ENCODE results near the gene CTU2.

The CTU2 gene

DNA sequence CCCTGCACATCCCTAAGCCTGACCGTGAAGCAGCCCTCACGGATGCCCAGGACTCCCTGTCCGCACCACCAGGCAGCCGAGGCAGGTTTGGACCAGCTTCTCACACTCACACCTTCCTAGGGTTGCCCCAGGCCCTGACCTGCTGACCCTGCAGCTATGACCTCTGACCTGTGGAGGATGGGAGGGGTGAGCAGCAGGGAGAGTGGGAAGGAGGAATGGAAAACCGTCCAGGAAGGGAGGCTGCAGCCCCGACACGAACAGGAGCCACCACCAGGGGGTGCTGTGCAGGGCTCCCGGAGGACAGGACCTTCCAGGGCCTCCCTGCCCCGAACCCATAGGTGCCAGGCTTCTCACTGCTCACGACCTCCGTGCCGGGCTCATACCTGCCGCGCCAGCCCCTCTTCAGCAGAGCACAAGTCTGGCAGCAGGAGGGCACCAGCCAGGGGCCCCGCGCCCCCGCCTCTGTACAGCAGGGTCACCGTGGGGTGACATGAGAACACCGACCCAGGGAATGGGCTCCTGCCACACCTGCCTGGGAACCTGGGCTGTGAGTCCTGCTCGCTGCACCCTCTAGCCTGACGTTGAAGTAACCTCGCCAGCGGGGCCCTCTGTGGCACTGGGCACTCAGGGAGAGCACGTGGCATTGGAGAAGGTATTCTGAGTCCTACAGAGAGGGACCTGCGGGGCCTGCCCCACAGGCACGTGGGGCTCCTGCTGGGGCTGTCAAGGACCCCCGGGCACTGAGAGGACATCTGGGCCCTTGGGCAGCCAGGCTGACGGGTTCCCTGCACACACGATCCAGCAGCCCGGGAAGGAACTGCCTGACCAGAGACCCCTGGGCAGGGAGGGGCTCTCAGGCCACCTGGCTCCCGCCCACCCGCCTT, 37.6 kb downstream of the CTU2 start:
- peak; percentile 43 for DNase-seq (ENCODE audit: low spot score)

DNA sequence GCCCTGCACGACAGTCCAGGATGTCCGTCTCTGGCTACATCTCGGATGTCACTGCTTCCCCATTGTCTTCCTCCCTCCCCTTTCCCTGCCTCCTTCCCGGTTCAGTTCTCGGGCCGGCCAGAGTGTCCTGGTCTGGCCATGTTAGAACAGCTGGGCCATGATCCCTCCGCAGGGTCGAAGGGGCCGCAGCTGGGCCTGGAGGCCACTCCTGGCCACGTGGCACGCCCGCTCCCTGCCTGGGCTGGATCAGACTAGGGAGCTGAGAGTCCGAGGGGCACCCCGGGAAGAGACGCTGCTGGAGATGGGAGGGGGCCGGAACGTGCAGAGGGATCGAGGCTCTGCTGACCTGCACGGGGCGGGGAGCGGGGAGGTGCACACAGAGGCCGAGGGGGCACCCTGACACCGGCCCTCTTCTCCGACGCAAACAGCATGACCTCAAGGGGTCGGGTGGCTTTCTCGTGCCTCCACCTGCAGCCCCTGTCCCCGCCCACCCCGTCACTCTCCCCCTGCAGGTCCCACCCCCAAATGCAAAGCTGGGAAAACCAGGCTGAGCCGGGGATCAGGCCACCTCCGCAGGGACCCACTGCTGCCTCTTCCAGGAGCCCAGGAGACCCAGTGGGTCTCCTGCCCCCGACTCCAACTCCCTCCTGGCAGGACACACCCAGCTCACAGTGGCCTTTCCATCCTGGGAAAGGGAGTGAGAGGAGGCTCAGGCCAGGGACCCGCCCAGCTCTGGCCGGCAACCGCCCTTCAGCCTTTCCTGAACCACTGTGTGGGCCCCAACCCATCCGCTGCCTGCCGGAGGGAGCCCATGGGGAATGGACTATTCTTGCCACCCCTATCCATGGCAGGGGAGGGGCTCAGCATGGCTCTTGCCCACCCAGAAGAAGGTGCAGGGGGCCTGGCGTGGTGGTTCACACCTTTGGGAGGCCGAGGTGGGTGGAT, 38.5 kb downstream of the CTU2 start:
- DNase-seq (ENCODE audit: low spot score), result no peak

DNA sequence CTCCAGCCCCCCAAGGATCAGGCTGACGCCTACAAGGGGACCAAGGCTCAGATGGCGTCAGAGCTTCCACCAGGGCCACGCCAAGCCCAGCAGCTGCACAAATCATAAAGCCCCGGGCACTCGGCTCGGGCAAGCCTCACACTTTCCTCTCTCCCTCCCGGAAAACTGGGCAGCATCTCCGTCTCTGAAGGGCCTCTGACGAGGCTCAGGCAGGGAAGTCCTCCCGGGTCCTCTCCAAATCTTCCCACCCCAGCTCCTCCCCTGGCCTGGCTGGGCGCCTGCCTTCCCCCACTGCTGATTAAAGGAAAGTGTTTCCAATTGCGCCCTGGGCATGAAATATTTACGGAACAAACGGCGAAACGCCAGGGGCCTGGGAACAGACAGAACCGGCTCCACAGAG, 40.2 kb downstream of the CTU2 start:
- no peak for DNase-seq (ENCODE audit: low spot score)

DNA sequence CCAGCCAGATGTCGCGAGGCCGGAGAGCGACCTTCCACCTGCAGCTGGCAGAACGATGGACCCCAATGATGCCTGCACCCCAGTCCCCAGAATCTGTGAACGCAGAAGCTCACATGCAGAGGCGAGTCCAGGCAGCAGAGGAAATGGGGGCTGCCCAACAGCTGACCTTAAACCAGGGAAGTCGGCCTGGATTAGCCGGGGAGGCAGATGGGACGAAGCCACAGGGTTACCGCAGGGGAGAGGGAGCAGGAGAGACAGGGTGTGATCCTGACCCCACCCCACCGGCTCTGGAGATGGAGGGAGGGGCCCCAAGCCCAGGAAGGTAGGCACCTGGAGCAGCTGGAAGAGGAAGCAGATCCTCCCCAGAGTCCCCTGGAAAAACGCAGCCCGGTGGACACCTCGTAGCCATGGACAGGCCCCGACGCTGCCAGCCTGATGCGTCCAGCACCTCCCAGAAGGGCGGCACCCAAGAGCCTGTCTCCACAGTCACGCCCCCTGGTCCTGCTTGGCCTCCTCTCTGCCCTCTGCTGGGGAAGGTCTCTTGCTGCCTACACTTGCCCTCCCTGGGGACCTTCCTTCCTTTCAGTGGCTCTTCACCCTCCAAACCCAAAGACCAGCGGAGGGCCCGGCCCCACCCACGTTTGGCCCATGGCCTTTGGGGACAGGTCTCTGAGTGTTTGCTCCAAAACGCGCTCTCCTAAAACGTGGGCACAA, 41.4 kb downstream of the CTU2 start:
- peak; percentile 80 for DNase-seq (ENCODE audit: low spot score)

DNA sequence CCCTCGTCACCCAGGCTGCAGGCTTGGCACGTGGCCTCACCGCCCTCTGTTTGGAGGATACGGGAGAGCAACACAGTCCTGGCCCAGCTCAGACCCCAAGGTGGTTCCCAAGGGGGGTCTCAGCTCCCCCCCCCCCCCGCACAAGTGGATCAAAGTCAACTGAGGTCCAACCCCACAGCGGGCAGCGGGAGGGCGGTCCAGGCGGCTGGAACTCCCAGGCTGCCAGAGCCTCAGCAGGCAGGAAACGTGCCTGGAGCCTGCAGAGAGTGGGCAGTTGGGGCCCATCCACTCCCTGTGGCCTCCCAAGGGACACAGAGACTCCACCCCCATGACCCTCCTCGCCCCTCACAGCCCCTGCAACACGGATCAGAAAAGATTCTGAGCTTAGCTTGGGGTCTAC, 42.1 kb downstream of the CTU2 start:
- DNase-seq (ENCODE audit: low spot score), result no peak

DNA sequence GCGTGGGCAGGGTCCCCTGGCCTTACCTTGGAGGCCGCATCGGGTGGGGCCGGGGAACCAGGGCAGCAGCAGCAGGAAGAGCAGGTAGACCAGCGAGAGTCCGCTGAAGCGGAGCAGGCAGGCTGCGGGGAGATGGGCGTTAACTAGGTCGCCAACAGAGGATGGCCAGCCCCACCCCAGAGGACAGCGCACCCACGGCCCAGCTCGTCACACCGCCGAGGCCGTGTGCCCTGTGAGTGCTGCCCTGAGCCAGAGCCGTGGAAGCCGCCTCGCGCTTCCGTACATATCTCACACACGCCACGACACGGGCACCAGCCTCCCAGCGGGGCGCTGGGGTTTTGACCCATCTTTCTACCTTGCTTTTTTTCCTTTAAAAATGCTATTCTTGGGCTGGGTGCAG, 43.1 kb downstream of the CTU2 start:
- DNase-seq (ENCODE audit: low spot score), result no peak

DNA sequence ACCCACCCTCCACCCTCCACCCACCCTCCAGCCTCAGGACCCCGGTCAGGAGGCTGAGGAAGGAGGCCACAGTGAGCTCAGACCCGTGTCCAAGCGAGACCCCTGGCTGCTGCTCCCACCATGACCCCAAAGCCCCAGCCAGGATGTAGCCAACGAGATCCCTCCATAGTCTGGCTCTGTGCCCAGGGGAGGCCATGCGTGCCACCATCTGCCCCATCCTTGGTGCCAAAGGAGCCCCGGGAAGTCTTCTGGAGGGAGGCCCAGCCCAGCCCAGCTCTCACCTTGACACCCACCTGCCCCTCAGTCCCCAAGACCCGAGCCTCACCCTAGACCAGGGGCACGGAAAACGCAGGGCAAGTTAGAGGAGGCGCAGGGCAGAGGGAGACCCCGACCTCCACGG, 44.6 kb downstream of the CTU2 start:
- no peak for DNase-seq (ENCODE audit: low spot score)

DNA sequence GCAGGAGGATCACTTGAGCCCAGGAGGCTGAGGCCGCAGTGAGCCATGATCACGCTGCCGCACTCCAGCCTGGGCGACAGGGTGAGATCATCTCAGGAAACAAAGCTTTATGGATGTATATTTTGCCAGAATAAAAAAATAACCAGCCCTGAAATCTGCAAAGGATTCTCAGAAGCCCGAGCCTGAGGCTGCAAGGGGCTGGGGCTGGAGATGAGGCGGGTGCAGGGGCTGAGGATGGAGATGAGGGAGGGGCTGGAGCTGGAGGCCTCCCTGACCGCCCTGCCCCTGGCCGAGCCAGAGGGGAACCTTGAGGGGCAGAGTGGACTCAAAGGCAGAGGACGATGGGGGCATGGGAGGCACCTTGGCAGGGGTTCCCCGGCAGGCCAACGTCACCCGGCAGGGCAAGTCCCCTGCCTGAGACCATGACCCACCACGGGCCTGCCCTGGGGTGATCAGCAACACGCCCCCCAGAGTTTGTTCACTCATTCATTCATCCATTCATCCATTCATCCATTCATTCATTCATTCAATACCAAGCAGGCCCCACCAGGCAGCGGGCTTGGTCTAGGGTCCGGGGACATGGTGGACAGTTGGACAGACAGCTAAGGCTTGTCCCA, 46.2 kb downstream of the CTU2 start:
- DNase-seq (ENCODE audit: low spot score), result no peak

DNA sequence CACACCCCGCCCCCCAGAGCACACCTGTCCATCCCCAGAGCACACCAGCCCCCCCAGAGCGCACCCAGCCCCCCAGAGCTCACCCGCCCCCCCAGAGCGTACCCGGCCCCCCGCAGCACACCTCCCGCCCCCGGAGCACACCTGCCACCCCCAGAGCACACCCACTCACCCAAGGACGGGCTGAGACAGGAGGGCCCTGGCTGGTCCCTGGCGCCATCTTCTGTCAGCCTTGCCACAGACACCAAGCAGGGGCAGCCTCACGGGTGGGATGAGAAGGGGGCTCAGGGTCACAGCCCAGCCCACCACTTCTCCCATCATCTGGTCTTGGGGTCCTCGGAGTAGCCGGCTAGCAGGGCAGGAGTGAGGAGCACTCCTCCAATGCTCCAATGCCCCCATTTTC, 46.9 kb downstream of the CTU2 start:
- no peak for DNase-seq (ENCODE audit: low spot score)

DNA sequence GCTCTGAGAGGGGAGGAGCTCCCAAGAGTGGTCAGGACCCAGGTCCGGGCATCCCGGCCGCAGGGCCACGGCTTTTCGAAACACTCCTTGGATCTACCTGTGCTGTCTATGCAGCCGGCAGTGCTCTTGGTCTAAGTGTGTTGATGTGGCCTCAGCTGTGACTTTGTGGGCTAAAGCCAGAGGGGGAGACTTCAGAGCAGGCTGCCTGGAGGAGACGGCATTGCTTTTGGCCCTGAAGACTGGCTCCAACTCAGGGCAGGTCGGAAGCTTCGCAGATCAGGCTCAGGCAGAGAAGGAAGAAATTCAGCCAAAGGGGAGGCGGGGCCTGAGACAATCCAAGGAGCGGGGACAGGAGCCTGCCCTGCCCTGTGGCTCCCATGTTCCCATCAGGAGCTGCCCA, 47.3 kb downstream of the CTU2 start:
- DNase-seq (ENCODE audit: low spot score), result no peak

DNA sequence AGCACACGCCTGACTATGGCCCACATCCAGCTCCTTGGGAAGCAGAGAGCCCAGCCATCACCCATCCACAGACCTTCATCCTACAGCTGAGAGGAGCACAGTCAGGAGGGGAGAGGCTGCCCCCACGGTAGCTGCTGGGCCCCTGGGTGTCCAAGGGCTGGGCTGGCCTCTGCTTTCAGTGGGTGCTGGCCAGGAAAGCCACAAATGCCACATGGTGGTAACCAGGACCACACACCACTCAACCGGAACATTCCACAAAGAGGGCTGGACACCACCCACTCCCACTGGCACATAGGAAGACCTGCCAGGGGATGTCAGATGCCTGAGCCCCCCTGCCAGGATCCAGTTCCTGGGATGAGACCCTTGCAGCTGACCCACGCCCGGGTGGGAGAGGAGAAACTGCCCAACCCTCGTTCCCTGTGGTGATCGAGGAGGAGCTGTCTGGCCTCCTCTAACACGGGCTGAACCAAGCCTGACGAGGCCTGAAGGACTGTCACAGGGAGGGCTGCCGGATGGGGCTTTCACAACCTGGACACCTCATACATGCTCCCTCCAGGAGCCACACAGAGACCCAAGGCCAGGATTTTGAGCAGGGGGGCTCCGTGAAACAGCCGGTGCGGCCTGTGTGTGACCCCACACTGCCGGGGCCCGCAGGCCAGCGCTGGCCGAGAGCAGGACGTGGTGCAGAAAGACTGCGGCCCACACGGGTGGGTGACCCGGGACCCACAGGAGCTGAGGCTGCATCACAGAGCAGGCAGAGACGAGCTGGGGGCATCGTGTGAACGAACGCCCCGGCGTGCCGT, 48.0 kb downstream of the CTU2 start:
- no peak for DNase-seq (ENCODE audit: low spot score)

DNA sequence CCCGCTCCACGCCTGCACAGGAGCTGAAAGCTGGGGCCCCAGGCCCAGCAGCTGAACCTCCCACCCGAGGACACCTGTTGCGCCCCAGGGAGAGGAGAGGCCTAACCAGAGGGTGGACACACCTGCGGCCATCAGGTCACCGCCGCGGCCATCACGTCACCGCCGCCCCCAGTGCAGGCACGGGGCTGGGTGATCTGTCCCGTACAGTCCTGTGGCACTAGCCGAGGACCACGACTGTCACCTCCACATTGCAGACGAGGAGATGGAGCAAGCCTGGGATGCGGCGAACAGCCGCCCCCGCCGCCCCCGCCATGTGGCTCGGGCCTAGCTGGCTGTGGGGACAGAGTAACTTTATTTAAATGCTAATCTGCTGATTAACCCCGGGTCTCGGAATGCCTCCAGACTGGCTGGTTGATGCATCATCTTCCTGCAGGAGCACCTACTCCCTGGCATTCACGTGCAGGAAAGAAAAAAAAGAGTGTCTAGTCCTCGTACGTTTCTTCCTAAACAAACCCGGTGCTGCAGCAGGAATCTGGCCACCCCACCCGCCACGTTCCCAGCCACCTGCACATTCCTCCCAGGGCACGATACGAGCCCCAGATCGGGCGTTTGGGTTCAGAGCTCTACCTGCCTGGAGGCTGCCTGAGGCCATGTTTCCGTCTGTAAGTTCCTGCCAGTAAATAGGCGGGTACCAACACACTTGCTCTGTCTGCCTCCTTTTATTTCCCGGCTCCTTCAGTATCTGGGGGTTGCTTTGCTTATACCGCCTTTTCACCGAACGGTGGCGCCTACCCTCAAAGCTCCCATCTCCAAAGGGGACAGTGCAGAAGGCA, 48.8 kb downstream of the CTU2 start:
- no peak for DNase-seq (ENCODE audit: low spot score)

DNA sequence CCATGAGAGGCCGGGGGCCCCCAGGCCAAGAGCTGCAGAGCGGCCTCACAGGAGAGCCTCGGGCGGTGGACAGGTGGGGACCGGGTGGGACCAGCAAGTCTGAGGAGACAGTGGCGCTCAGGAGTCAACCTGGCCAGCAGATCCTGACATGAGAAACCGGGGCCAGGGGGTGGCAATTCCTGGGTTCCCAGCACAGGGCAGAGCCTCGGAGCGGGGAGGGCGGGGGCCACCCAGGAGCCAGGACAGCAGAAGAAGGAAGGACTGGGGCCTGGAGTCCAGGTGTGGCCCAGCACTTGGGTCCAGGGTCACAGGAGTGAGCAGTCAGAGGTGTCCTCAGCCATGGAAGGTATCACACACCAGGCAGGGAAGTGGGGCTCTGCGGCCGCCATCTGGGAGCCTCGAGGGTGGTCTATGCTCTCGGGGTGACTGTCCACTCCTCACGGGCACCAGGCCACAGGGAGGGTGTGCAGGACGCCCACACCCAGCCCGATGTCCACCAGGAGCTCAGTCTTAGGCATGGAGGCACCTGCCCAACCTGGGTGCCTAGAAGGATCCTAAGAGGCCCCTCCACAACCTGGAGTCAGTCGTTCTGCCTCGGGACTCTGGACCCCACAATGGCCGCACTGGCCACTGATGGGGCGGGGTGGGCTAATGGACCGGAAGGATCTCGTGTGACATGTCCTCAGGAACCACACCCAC, 49.6 kb downstream of the CTU2 start:
- no peak for DNase-seq (ENCODE audit: low spot score)

DNA sequence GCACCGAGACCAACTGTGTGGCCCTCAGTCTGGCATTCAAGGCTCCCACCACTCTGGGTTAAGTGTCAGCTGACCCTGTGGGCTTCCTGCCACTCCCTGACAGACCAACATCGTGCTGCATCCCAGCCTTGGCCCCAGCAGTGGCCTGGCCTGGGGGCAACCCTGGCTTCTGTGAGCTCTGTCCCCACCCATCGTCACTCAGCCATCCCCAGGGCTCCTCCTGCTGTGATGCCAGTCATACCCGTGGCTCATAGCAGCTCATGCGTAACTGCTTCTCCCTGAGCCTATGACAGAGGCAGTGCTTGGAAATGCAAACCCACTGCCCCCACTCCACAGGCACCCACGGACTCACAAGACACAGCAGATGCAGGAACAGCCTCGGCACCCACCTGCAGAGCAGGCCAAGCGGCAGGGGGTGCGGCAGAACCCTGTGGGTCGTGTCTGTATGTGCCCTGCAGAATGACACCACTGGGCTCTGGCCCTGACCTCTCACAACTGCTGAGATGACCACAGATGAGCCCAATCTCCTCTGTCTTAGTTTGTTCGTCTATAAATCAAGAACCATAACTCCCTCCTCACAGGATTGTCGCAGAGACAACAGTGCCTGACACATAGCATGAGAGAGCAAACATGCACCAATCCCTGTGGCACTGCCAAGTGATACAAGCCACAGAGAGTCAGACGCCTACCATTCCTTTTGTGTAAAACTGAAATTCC, 52.1 kb downstream of the CTU2 start:
- DNase-seq (ENCODE audit: low spot score), result no peak

DNA sequence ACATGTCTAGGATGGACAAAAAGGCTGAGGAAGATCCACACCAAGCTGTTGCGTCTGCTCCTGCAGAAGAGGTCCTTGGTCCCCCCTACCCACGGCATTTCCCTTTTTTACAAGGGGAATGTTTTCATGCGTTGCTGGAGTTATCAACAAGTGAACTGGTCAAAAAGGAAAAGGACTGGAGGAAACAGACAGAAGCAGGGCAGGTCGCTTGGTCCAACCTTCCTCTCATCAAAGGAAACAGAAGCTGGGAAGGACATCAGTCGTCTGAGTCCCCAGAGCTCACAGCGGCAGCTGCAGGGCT, 52.6 kb downstream of the CTU2 start:
- DNase-seq (ENCODE audit: low spot score), result no peak

DNA sequence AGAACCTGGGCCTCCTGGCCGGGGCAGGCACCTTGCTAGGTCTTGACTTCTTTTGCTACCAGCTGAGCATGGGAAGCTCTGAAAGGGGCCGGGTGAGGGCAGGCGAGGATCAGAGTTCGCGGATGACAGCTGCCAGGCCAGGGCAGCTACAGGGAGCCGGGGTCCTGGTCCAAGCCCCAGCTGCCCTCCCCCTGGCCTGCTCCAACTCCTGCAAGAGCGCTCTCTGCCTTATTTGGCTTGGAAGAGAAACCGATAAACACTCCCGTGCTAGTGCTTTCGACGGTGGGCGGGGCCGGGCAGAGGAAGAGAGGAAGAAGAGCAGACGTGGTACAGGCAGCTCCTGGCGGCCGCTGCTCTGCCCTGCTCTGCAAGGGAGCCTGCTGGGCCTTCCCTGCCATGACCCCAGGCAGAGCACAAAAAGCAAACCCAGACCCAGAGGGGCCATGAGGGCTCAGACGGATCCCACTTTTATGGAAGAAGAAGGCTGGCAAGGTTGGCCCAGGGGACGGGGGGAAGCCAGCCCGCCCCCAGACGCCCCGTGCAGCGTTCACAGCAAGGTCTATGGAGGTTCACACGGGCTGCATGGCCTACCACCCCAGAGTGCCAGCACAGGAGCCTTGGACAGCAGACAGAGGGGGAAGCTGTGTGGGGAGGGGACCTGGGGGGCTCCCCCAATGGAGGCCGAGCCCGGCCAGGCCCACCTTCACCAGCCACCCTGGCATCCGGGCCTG, 53.1 kb downstream of the CTU2 start:
- DNase-seq (ENCODE audit: low spot score), result no peak

DNA sequence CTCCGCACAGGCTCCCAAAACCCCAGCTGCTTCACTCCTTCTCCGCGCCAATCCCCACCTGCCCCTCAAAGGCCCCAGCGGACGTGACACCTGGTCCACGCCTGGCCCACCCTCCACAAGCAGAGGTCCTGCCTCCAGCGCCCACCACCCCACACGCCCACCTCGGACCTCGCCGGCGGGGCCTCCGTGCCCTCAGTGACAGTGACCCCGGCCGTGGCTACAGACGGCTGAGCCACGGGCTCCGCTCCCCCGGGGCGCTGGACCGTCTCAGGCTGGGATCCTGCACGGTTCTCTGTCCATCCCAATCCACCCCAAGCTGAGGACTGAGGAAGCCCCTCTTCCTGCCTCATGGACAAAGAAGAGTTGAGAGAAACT, 53.7 kb downstream of the CTU2 start:
- no peak for DNase-seq (ENCODE audit: low spot score)

DNA sequence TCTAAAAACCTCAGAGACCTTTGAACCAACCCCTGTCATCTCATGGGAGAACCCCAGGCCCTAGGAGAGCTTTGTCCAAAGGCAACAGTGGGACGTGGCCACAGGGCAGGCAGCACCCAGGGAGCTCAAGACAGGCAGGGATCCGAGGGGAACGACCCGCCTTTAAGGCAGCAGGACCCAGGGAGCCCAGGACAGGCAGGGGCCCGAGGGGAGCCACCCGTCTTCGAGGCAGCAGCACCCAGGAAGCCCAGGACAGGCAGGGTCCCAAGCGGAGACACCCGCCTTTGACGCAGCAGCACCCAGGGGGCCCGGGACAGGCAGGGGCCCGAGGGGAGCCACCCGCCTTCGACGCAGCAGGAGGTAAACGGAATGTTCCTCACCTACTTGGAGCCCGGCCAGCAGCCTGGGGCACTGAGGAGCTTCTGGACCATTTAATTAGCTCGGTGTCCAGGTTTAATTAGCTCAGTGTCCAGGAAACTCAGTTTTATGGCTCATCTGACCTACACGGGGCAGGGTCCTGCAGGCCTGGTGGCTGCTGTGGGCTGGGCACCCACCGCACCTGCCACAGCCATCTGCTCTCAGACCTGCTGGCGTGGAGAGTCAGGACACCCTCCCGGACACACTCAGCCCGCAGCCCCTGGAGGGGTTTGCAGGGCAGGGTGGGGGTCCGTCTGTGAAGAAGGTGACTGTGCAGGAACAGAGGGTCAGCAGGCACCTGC, 54.3 kb downstream of the CTU2 start:
- DNase-seq (ENCODE audit: low spot score), result no peak
